ENCODE measurements around the gene RNF181. TPM values are rescaled to one million over a fixed set of nuclear protein-coding genes. Genes with fewer than 3 reads are reported as not detected.
"Not testable (repeated sequence)": the region's sequence is repeated elsewhere in the genome, so short reads cannot be mapped to it uniquely, and the experiment has no call there.

RNF181 gene
- 151 and 208 TPM in 2 replicates for total RNA-seq

- DNase-seq: peak; percentile 99
Observed at GRCh38 chr2:85595301-85596025, at the start of gene RNF181. RNF181 (plus strand) TSS chr2:85595745; CDS start chr2:85595764, 19 bp downstream.

GRCh38 chr2:85545780-85546240, 49.7 kb upstream of the RNF181 start:
- DNase-seq: no peak

- no peak for DNase-seq
Observed at GRCh38 chr2:85547089-85547858, 48.3 kb upstream of the RNF181 start.

- no peak for DNase-seq
Observed at GRCh38 chr2:85547859-85548607, 47.5 kb upstream of the RNF181 start.

GRCh38 chr2:85548608-85548900, 47.0 kb upstream of the RNF181 start:
- DNase-seq: no peak

GRCh38 chr2:85549095-85549494, 46.5 kb upstream of the RNF181 start:
- DNase-seq: no peak

GRCh38 chr2:85549826-85550225, 45.7 kb upstream of the RNF181 start:
- peak; percentile 48 for DNase-seq

- no peak for DNase-seq
Observed at GRCh38 chr2:85550486-85550885, 45.1 kb upstream of the RNF181 start.

- peak; percentile 90 for DNase-seq
Observed at GRCh38 chr2:85551698-85552678, 43.6 kb upstream of the RNF181 start.

GRCh38 chr2:85553184-85553583, 42.4 kb upstream of the RNF181 start:
- no peak for DNase-seq

GRCh38 chr2:85554980-85555612, 40.4 kb upstream of the RNF181 start:
- DNase-seq: no peak

- no peak for DNase-seq
Observed at GRCh38 chr2:85557130-85557529, 38.4 kb upstream of the RNF181 start.

GRCh38 chr2:85558160-85558559, 37.4 kb upstream of the RNF181 start:
- no peak for DNase-seq

- not testable (repeated sequence) for DNase-seq
Observed at GRCh38 chr2:85560403-85560726, 35.2 kb upstream of the RNF181 start.

- no peak for DNase-seq
Observed at GRCh38 chr2:85560812-85561279, 34.7 kb upstream of the RNF181 start.

GRCh38 chr2:85561280-85562212, 34.0 kb upstream of the RNF181 start, which contains the start of gene GGCX:
GGCX (minus strand) TSS chr2:85561493; CDS start chr2:85561428, 65 bp downstream.
- DNase-seq: peak; percentile 97

- DNase-seq: no peak
Observed at GRCh38 chr2:85564144-85564563, 31.4 kb upstream of the RNF181 start.

- DNase-seq: no peak
Observed at GRCh38 chr2:85566265-85566664, 29.3 kb upstream of the RNF181 start.

GRCh38 chr2:85575739-85576138, 19.8 kb upstream of the RNF181 start:
- DNase-seq: no peak

GRCh38 chr2:85577063-85577385, 18.5 kb upstream of the RNF181 start:
- no peak for DNase-seq

Data from dermis blood vessel endothelial cell (primary cell).